ENCODE data around the gene IDI1.

The IDI1 gene

DNA sequence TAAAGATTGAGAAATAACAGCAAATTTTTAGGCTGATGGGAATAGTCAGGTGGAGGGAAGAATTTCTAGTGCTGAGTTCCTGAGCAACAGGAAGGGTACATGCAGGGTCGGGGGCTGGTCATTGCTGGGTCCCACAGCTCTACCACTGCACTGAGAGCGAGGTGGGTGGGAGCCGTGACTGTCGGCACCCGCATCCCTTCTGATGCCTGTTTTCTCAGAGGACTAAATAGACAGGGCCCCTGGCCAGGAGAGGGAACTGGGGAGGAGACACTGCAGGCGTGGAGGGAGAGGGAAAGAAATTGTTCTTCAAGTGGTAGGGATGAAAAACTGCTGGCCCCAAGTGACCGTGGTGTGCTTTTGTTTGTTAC is 53.4 kb downstream of the IDI1 start:
- Histone ChIP-seq H3K4me2 (ENCODE audit: low read depth, low read length) (no peak overlapping the region), H3K4me3 (ENCODE audit: low read length) (no peak overlapping the region), H4K20me1 (ENCODE audit: insufficient read depth, low read length) (peaks cover 4% of the 10 kb centered on the region; the same call in 1 of the 2 replicates), H3K36me3 (replicated peaks; ENCODE audit: insufficient read depth, low read length) (peaks cover 32% of the 10 kb centered on the region), H2AFZ (ENCODE audit: low read length) (no peak overlapping the region), H3K79me2 (ENCODE audit: low read length) (peaks cover 86% of the 10 kb centered on the region), H3K9me3 (replicated peaks; ENCODE audit: insufficient read depth, low read length) (no peaks in the 10 kb centered on the region), H3K27me3 (replicated peaks; ENCODE audit: insufficient read depth, low read length) (no peaks in the 10 kb centered on the region), H3K9ac (ENCODE audit: low read length) (no peak overlapping the region), H3F3A (ENCODE audit: insufficient read depth, low read length) (no peaks in the 10 kb centered on the region), H3K27ac (ENCODE audit: low read length) (no peak overlapping the region), H3K4me1 (ENCODE audit: low read length) (no peaks in the 10 kb centered on the region), H3K9me2 (replicated peaks; ENCODE audit: insufficient read depth, low read length) (no peaks in the 10 kb centered on the region)
- no peak for DNase-seq
- TF ChIP-seq EZH2 (optimal IDR thresholded peaks at IDR 0.05; ENCODE audit: low read depth, low read length) (no peak), EZH2phosphoT487 (IDR thresholded peaks at IDR 0.05; ENCODE audit: low read length) (no peak)
- TF ChIP-seq, protein P1, sequence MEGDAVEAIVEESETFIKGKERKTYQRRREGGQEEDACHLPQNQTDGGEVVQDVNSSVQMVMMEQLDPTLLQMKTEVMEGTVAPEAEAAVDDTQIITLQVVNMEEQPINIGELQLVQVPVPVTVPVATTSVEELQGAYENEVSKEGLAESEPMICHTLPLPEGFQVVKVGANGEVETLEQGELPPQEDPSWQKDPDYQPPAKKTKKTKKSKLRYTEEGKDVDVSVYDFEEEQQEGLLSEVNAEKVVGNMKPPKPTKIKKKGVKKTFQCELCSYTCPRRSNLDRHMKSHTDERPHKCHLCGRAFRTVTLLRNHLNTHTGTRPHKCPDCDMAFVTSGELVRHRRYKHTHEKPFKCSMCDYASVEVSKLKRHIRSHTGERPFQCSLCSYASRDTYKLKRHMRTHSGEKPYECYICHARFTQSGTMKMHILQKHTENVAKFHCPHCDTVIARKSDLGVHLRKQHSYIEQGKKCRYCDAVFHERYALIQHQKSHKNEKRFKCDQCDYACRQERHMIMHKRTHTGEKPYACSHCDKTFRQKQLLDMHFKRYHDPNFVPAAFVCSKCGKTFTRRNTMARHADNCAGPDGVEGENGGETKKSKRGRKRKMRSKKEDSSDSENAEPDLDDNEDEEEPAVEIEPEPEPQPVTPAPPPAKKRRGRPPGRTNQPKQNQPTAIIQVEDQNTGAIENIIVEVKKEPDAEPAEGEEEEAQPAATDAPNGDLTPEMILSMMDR (IDR thresholded peaks at IDR 0.05; ENCODE audit: low read length) = no peak

DNA sequence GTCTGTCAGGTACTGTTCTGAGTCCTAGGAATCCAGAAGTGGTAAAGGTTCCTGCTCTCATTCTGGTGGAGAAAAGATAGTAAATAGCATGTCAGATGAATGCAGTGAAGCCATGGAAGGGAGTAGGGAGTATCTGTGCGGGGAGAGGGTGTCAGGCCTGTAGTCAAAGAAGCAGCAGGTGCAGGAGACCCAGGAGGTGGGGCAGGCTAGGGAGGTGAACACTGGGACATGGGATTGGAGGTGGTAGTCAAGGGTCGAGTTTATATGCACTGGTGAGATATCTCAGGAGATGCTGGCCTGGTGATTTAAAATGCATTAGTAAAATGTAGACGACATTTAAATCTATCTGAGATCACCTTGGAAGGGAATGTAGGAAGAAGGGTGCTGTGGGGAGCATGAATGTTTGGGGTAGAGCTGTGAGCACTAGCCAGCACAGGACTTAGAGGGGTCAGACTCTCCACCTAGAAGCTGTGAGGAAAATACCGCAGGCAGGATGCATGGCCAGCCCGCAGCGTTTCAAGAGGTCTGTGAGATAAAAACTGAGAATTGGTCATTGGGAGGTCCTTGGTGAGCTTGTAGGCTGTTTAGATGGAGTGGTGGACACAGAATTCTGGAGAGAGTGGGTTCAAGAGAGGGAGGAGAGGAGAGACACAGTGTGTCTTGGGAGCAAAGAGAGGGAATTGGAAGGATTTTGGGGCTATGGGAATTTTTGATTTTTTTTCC is 53.9 kb downstream of the IDI1 start:
- peaks cover 89% of the 10 kb centered on the region for H3K79me2 ChIP-seq (ENCODE audit: low read length)
- H2AFZ ChIP-seq (ENCODE audit: low read length) = no peak overlapping the region
- no peaks in the 10 kb centered on the region for H3K9me3 ChIP-seq (replicated peaks; ENCODE audit: insufficient read depth, low read length)
- no peak overlapping the region for H3K9ac ChIP-seq (ENCODE audit: low read length)
- H4K20me1 ChIP-seq (ENCODE audit: insufficient read depth, low read length) = peaks cover 4% of the 10 kb centered on the region; the same call in 1 of the 2 replicates
- H3K4me2 ChIP-seq (ENCODE audit: low read depth, low read length) = no peak overlapping the region
- H3K27ac ChIP-seq (ENCODE audit: low read length) = no peak overlapping the region
- no peaks in the 10 kb centered on the region for H3K9me2 ChIP-seq (replicated peaks; ENCODE audit: insufficient read depth, low read length)
- TF ChIP-seq, protein P1 (IDR thresholded peaks at IDR 0.05; ENCODE audit: low read length) = no peak
- no peak for TF ChIP-seq EZH2phosphoT487 (IDR thresholded peaks at IDR 0.05; ENCODE audit: low read length)
- no peak for TF ChIP-seq EZH2 (optimal IDR thresholded peaks at IDR 0.05; ENCODE audit: low read depth, low read length)
- peaks cover 31% of the 10 kb centered on the region for H3K36me3 ChIP-seq (replicated peaks; ENCODE audit: insufficient read depth, low read length)
- DNase-seq = no peak
- H3K4me3 ChIP-seq (ENCODE audit: low read length) = no peak overlapping the region
- H3K27me3 ChIP-seq (replicated peaks; ENCODE audit: insufficient read depth, low read length) = no peaks in the 10 kb centered on the region
- peaks cover 2% of the 10 kb centered on the region; the same call in 1 of the 2 replicates for H3K4me1 ChIP-seq (ENCODE audit: low read length)
- no peaks in the 10 kb centered on the region for H3F3A ChIP-seq (ENCODE audit: insufficient read depth, low read length)

DNA sequence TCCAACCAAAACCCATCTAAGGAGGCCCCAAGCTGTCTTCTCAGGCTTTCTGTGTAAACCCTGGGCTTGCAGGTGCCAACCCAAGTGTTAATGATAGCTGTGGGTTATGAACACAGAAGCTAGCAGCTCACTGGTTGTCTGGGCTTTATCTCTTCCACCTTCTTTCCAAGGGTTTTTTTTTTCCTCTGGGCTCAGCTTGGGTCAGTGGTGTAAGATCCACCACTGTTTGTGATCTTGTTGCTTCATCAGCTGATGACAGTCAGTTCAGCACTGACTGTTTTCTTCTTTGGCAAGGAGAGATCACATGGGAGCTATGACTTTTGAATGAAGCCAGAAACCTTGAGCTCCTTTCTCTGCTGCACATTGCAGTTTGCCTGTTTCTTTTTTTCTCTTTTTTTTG is 56.0 kb downstream of the IDI1 start:
- Histone ChIP-seq H3K9me3 (replicated peaks; ENCODE audit: insufficient read depth, low read length) (no peaks in the 10 kb centered on the region), H3K36me3 (replicated peaks; ENCODE audit: insufficient read depth, low read length) (peaks cover 22% of the 10 kb centered on the region), H3F3A (ENCODE audit: insufficient read depth, low read length) (no peaks in the 10 kb centered on the region), H3K4me1 (ENCODE audit: low read length) (peaks cover 8% of the 10 kb centered on the region; the same call in 1 of the 2 replicates), H2AFZ (ENCODE audit: low read length) (no peak overlapping the region), H3K27me3 (replicated peaks; ENCODE audit: insufficient read depth, low read length) (no peaks in the 10 kb centered on the region), H3K4me2 (ENCODE audit: low read depth, low read length) (no peak overlapping the region), H3K79me2 (ENCODE audit: low read length) (peaks cover 94% of the 10 kb centered on the region), H3K9ac (ENCODE audit: low read length) (no peak overlapping the region), H4K20me1 (ENCODE audit: insufficient read depth, low read length) (peaks cover 4% of the 10 kb centered on the region; the same call in 1 of the 2 replicates), H3K27ac (ENCODE audit: low read length) (no peak overlapping the region), H3K4me3 (ENCODE audit: low read length) (no peak overlapping the region), H3K9me2 (replicated peaks; ENCODE audit: insufficient read depth, low read length) (no peaks in the 10 kb centered on the region)
- DNase-seq = no peak
- TF ChIP-seq EZH2 (optimal IDR thresholded peaks at IDR 0.05; ENCODE audit: low read depth, low read length) (no peak), EZH2phosphoT487 (IDR thresholded peaks at IDR 0.05; ENCODE audit: low read length) (no peak)
- TF ChIP-seq, protein P1 (IDR thresholded peaks at IDR 0.05; ENCODE audit: low read length) = no peak

Data from MM.1S (cell line).